ENCODE data around the gene IFT22. TPM values are rescaled to one million over a fixed set of nuclear protein-coding genes. Genes with fewer than 3 reads are reported as not detected.

Gene IFT22
- total and polyA plus RNA-seq, 2 of the 8 experiments (the other 6 are each of a cell fraction or from before 2014, with no cell fraction given): 17.7 to 18.9 TPM

GRCh38 chr7:101347477-101347876 is 25.9 kb upstream of the IFT22 start:
- Histone ChIP-seq H4K20me1 (replicated peaks in 1 of 2; ENCODE audit: control insufficient read depth in 1 of 2, insufficient read depth in 2 of 2, low read length in 2 of 2) (no peaks in the 10 kb centered on the region), H3K56ac (replicated peaks; ENCODE audit: insufficient read length, low read depth, low read length) (no peak overlapping the region), H2BK15ac (ENCODE audit: low read length) (no peak overlapping the region), H3K36me3 (ENCODE audit: control insufficient read depth in 2 of 4, insufficient read depth in 4 of 4, low read length in 3 of 4) (0 out of 8 replicates have a peak, but pooled peaks cover 0 to 3% (median 0%) of the 10 kb centered on the region in 4 experiments), H4K91ac (replicated peaks; ENCODE audit: insufficient read length, low read length) (no peak overlapping the region), H3K23me2 (ENCODE audit: low read depth, low read length) (no peaks in the 10 kb centered on the region), H2AK5ac (ENCODE audit: low read depth, low read length) (no peak overlapping the region), H3K23ac (ENCODE audit: insufficient read length) (no peak overlapping the region), H4K8ac (ENCODE audit: extremely low read depth, insufficient read depth, low read length) (no peak overlapping the region), H3K4me1 (replicated peaks in 1 of 4; ENCODE audit: control insufficient read depth in 3 of 4, insufficient read depth in 4 of 4, low read length in 3 of 4) (no peaks in the 10 kb centered on the region), H2BK20ac (ENCODE audit: low read length) (no peak overlapping the region), H2BK5ac (ENCODE audit: low read depth, low read length) (no peak overlapping the region), H3K27ac (ENCODE audit: low read depth, low read length) (no peak overlapping the region), H3K27me3 (replicated peaks in 1 of 4; ENCODE audit: control insufficient read depth in 3 of 4, extremely low read depth in 1 of 4, insufficient read depth in 3 of 4, low read length in 3 of 4) (no peaks in the 10 kb centered on the region), H3K4me2 (ENCODE audit: insufficient read depth in 1 of 2, low read depth in 2 of 2, low read length in 2 of 2) (no peak overlapping the region), H3K14ac (ENCODE audit: insufficient read length) (no peak overlapping the region), H2AFZ (ENCODE audit: low read length) (no peak overlapping the region), H2BK120ac (replicated peaks; ENCODE audit: low read depth, low read length) (no peak overlapping the region), H3K4ac (replicated peaks; ENCODE audit: insufficient read length, low read depth, low read length) (no peak overlapping the region), H3K4me3 (ENCODE audit: extremely low read depth in 1 of 4, insufficient read depth in 2 of 4, low read depth in 3 of 4, low read length in 4 of 4) (no peak overlapping the region), H3K9me3 (ENCODE audit: insufficient read depth in 2 of 2, low read depth in 1 of 2, low read length in 1 of 2) (no peaks in the 10 kb centered on the region), H4K5ac (ENCODE audit: insufficient read length, low read depth, low read length) (no peak overlapping the region), H3K18ac (ENCODE audit: extremely low read depth, low read length) (no peak overlapping the region), H3K79me2 (ENCODE audit: control insufficient read depth in 1 of 2, insufficient read depth in 2 of 2, low read length in 2 of 2) (no peaks in the 10 kb centered on the region), H3K9ac (replicated peaks in 1 of 4; ENCODE audit: extremely low read depth in 1 of 4, low read depth in 3 of 4, low read length in 3 of 4) (no peak overlapping the region), H2BK12ac (ENCODE audit: low read depth, low read length) (no peak overlapping the region), H3K79me1 (ENCODE audit: low read depth, low read length) (no peaks in the 10 kb centered on the region)
- WGBS, 2 experiments (ENCODE audit: extremely low coverage in 1 of 2, insufficient coverage in 1 of 2, insufficient read length in 1 of 2, insufficient replicate concordance in 2 of 2, low coverage in 1 of 2, low lambda C conversion rate in 2 of 2, missing lambda C conversion rate in 1 of 2): 89% methylated on average over 13 of the region's 15 CpGs; no CpG with 5 or more reads in 1 of the 2 experiments
- FAIRE-seq (no peak), DNase-seq (ENCODE audit: low read depth in 1 of 2, low spot score in 2 of 2) (no peak)
- TF ChIP-seq GABPA (IDR thresholded peaks at IDR 0.05; ENCODE audit: borderline replicate concordance, insufficient read depth, low read length) (no peak), KDM4A (IDR thresholded peaks at IDR 0.05; ENCODE audit: low read depth, low read length, severe bottlenecking) (no peak), JUND (IDR thresholded peaks at IDR 0.05; ENCODE audit: low read length) (no peak), CBX8 (IDR thresholded peaks at IDR 0.05; ENCODE audit: borderline replicate concordance, low read depth, low read length) (no peak), JUN (IDR thresholded peaks at IDR 0.05; ENCODE audit: low read depth, low read length) (no peak), SIRT6 (IDR thresholded peaks at IDR 0.05; ENCODE audit: low read length) (no peak)
- POLR2A ChIA-PET (ENCODE audit: partially characterized antibody): interaction anchor here (0.7 to 1.8 kb wide), 4 partner anchors 10 to 159 kb away, joined by 3 to 4 read pairs (median 3); no protein-coding TSS in a partner anchor
- CTCF ChIA-PET (ENCODE audit: partially characterized antibody): interaction anchor here (0.9 to 1.0 kb wide), 2 partner anchors 159 to 196 kb away, joined by 3 read pairs; no protein-coding TSS in a partner anchor

All from H1 (cell line).